DND-41 (cell line): ENCODE data around the gene ACVRL1.

Experiments used
- ATAC-seq: fragments of 200-7000 bp; cut with Tn5 transposase; 3 replicates; pipeline ENCODE4 v1.9.1; 2021; ENCODE audit warnings: low read depth; ENCODE audit not compliant: insufficient read depth
- DNase-seq: peaks from one replicate; pipeline ENCODE4 v3.0.0-alpha.2; 2020
- H2AFZ ChIP-seq: 2 replicates; pipeline ENCODE4 v1.6.0; 2012; ENCODE audit warnings: low read depth, low read length
- H3K27ac ChIP-seq: 2 replicates; pipeline ENCODE4 v1.5.1; 2012; ENCODE audit warnings: low read length, inconsistent platforms
- H3K27me3 ChIP-seq: fragments of 200-600 bp; sonication (generic); 2 replicates; pipeline ENCODE4 v1.6.0; 2012; ENCODE audit warnings: low read length, mild to moderate bottlenecking, inconsistent platforms; ENCODE audit not compliant: insufficient read depth, poor library complexity
- H3K36me3 ChIP-seq: 2 replicates; pipeline ENCODE4 v1.5.1; 2012; ENCODE audit warnings: low read length, inconsistent platforms; ENCODE audit not compliant: insufficient read depth
- H3K4me1 ChIP-seq: 2 replicates; pipeline ENCODE4 v1.5.1; 2012; ENCODE audit warnings: mild to moderate bottlenecking, low read length; ENCODE audit not compliant: insufficient read depth
- H3K4me2 ChIP-seq: 2 replicates; pipeline ENCODE4 v1.6.0; 2012; ENCODE audit warnings: mild to moderate bottlenecking, moderate library complexity, low read length, inconsistent platforms; ENCODE audit not compliant: insufficient read depth
- H3K4me3 ChIP-seq, 2 experiments: fragments of 200-600 bp in 1 of 2; shearing (Covaris generic) in 1 of 2; 2 replicates each; pipeline ENCODE4 v1.5.1; 2012 to 2016; ENCODE audit warnings: inconsistent platforms in 2 of 2, low read length in 2 of 2, mild to moderate bottlenecking in 2 of 2, low read depth in 1 of 2, moderate library complexity in 1 of 2
- H3K79me2 ChIP-seq: 2 replicates; pipeline ENCODE4 v1.6.0; 2012; ENCODE audit warnings: low read length, inconsistent platforms; ENCODE audit not compliant: insufficient read depth
- H3K9ac ChIP-seq: 2 replicates; pipeline ENCODE4 v1.6.0; 2012; ENCODE audit warnings: low read depth, mild to moderate bottlenecking, inconsistent platforms, low read length, moderate library complexity
- H3K9me3 ChIP-seq: 2 replicates; pipeline ENCODE4 v1.5.1; 2012; ENCODE audit warnings: low read length, moderate library complexity, mild to moderate bottlenecking, inconsistent platforms; ENCODE audit not compliant: insufficient read depth, severe bottlenecking
- H4K20me1 ChIP-seq: 2 replicates; pipeline ENCODE4 v1.6.0; 2012; ENCODE audit warnings: low read length; ENCODE audit not compliant: insufficient read depth
- CTCF ChIP-seq: IDR thresholded peaks from 2 replicates; pipeline ENCODE4 v1.5.1; 2012; ENCODE audit warnings: borderline replicate concordance, low read length, moderate library complexity, mild to moderate bottlenecking; ENCODE audit not compliant: poor library complexity, severe bottlenecking; ENCODE audit errors: extremely low read depth
- EZH2 ChIP-seq: IDR thresholded peaks from 3 replicates; pipeline ENCODE4 v1.6.1; 2012; ENCODE audit warnings: borderline replicate concordance, low read depth, mild to moderate bottlenecking, moderate library complexity, low read length, inconsistent platforms; ENCODE audit not compliant: severe bottlenecking

The ACVRL1 gene

GRCh38 chr12:51887476-51888315 is 19.6 kb upstream of the ACVRL1 start, which contains the start of gene ANKRD33:
TSS of gene ANKRD33 (plus strand) at chr12:51888103. CDS start at chr12:51888187, 84 bp downstream.
- Histone ChIP-seq H3K36me3 (no peaks in the 10 kb centered on the region), H3K9ac (no peak within 1 kb of the TSS), H3K4me1 (peaks cover 11% of the 10 kb centered on the region), H4K20me1 (no peaks in the 10 kb centered on the region), H3K4me3 (no peak within 1 kb of the TSS), H3K27ac (no peak within 1 kb of the TSS), H2AFZ (no peak within 1 kb of the TSS), H3K27me3 (no peaks in the 10 kb centered on the region), H3K79me2 (no peaks in the 10 kb centered on the region), H3K9me3 (peaks cover 1% of the 10 kb centered on the region), H3K4me2 (no peak within 1 kb of the TSS)
- no peak for TF ChIP-seq CTCF
- no peak for TF ChIP-seq EZH2
- DNase-seq (no peak), ATAC-seq (no peak)

GRCh38 chr12:51888316-51889215 is 18.7 kb upstream of the ACVRL1 start:
- no peak overlapping the region for H3K9ac ChIP-seq
- H3K4me2 ChIP-seq = no peak overlapping the region
- H3K27ac ChIP-seq = no peak overlapping the region
- peaks cover 1% of the 10 kb centered on the region for H3K9me3 ChIP-seq
- no peaks in the 10 kb centered on the region for H4K20me1 ChIP-seq
- H3K79me2 ChIP-seq = no peaks in the 10 kb centered on the region
- TF ChIP-seq CTCF (no peak), EZH2 (no peak)
- no peak overlapping the region for H3K4me3 ChIP-seq
- no peaks in the 10 kb centered on the region for H3K27me3 ChIP-seq
- no peaks in the 10 kb centered on the region for H3K36me3 ChIP-seq
- H3K4me1 ChIP-seq = peaks cover 11% of the 10 kb centered on the region
- no peak for DNase-seq
- no peak overlapping the region for H2AFZ ChIP-seq
- no peak for ATAC-seq

- Histone ChIP-seq H3K79me2 (no peaks in the 10 kb centered on the region), H3K4me1 (peaks cover 11% of the 10 kb centered on the region), H2AFZ (no peak overlapping the region), H3K9me3 (peaks cover 1% of the 10 kb centered on the region), H3K27ac (no peak overlapping the region), H3K27me3 (no peaks in the 10 kb centered on the region), H3K36me3 (no peaks in the 10 kb centered on the region), H3K4me2 (no peak overlapping the region), H3K4me3 (no peak overlapping the region), H3K9ac (no peak overlapping the region), H4K20me1 (no peaks in the 10 kb centered on the region)
- ATAC-seq (no peak), DNase-seq (no peak)
- no peak for TF ChIP-seq EZH2
- TF ChIP-seq CTCF = no peak
Observed at GRCh38 chr12:51889216-51890132, 17.8 kb upstream of the ACVRL1 start.
